ACHN (cell line): ENCODE data around the gene GGN.

Experiments
- DNase-seq: peaks from one replicate; pipeline ENCODE4 v3.0.0-alpha.2; 2015
- in situ Hi-C: cut with HindIII; loops from 2 replicates; pipeline ENCODE4 v1.10.0; 2017; ENCODE audit warnings: low sequenced_read_pairs, low pct_ligation_motif_present, low pct_unique_long_range_greater_than_20kb

Gene GGN

DNA sequence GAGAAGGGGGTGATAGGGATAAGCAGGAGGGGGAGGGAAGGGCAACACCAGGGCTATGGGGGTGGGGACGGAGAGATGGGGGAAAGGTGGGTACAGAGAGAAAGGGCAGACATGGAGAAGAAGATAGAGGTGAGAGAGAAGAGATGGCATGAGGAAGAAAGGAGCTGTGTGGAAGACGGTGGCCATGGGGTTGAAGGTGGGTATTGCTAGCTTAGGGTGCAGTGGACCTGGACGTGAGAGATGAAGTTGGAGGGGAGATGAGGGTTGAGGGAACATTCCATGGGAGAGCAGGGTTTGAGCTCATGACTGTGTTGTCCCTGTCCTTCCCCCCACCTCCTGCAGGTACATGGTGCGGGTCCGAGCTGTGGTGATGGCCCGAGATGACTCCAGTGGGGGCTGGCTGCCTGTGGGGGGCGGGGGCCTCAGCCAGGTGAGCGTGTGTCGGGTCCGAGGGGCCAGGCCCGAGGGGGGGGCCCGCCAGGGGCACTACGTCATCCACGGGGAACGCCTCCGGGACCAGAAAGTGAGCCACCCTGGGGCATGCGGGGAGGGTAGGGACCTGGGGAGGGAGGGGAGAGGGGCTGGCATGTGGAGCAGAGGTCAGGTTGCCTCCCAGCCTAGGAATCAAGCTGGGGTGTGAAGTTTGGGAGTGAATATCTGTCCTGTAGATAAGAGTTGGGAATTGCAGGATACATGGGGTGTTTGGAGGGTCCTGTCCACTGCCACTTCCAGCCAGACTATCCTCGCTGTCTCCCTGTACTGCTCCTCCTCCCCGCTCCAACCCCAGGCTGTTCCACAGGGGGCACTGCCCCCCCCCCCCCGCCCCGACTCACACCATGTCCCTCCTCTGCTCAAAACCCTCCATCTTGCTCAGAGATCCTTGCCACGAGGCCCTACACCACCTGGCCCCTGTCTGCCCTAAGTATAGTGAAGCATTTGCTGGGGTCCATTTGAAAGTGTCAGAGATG is 2.4 kb upstream of the GGN start:
- in situ Hi-C loops, result no loop called here
- no peak for DNase-seq

DNA sequence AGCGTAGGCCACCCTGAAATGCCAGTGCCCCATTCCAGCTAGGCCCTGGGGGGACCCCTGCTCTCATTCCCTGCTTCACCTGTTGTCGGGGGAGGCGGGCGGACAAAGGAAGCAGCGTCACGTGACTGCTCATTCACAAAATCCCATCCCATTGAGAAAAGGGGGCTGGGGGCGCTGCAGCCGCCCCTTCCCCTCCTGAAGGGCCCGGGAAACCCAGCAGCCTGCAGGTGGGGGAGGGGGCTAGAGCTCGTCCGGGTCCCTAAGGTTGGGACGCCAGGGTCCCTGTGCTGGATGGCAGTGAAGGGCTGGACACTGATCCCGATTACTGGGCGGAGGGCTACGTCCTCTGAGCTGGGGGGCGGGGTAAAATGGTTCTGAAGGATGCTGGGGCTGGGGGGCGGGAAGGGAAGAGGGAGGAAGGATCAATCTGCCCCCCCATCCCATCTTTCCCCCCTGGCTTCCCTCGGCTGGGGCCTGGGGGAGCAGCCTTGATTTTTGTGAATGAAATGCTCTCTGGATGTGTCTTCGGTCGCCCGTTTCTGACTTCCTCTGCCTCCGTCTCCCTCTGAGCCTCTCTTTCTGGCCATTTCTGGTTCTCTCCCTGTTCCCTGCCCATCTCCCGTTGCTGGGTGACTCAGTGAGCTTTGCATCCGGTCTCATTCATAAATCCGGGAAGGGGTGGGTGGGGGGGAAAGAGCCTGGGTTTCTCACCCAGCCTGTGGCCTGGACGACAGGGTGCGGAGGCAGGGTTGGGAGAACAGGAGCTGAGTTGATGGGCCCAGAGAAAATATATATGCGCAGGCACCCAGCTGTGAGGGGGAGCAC is 1.5 kb upstream of the GGN start:
- peak; percentile 68 for DNase-seq
- in situ Hi-C loops, result no loop called here

DNA sequence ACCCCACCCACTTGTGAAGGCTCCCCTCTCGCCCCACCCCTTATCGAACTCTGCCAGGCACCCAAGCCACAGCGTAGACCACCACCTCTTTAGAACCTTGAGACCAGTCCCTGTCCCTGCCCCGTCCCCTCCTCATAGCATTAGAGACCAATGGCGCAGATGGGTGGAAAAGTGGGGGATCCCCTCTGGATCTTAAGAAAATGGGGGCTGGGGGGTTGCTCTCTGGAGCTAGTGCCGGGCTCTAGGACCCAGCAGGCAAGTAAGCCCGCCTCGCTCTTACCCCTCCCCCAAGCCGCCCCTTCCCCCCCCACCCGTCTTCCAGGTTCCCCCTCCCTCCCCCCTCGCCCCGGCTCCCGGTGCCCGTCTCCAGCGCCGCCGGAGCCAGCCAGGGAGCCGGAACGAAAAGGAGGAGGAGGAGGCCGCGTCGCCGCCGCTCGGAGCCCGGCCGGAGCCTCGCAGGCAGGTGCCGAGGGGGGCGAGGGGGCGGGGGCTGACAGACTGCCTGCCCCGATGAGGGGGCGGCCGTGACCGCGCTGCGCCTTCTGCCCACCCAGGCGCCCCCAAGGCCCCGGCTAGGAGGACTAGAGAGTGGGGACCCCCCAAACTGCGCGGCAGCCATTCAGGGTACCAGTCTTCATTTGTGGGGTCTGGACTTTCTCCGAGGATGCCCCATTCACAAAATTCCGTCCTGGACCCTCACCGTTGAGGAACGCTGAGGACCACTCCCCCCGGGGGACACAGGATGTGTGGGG is 691 bp upstream of the GGN start, which contains the start of gene SPRED3:
SPRED3 (plus strand) TSS at position 349 of the 752 bp plus-strand sequence. CDS start 1,606 bp downstream, outside the sequence.
- in situ Hi-C loops, result no loop called here
- peak; percentile 65 for DNase-seq

DNA sequence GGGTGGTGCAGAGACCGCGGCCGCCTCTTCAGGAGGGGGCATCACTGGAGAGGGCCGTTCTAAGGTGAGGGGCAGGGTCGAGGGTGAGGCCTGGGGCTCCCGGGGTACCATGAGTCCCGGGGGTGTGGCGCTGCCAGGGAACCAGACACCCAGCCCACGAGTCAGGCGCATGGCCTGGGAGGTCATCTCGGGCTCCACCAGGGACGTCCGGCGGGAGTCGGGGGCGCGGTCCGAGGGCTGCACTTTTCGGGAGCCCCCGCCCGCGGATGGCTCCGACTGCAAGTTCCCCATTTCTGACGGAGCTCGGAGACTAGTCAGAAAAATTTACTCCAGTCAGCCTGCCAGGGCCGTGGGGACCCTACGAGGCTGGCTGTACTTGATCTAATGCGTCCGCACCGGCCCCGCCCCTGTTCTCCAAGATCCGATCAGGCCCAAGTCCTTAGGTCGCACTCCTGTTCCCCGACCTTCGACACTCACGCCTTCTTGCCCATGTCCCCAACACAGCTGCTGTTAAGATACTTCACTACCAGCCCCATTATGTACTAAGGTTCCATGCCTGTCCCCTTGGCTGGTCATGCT is 774 bp downstream of the GGN start:
- DNase-seq, result no peak
- in situ Hi-C loops, result no loop called here

DNA sequence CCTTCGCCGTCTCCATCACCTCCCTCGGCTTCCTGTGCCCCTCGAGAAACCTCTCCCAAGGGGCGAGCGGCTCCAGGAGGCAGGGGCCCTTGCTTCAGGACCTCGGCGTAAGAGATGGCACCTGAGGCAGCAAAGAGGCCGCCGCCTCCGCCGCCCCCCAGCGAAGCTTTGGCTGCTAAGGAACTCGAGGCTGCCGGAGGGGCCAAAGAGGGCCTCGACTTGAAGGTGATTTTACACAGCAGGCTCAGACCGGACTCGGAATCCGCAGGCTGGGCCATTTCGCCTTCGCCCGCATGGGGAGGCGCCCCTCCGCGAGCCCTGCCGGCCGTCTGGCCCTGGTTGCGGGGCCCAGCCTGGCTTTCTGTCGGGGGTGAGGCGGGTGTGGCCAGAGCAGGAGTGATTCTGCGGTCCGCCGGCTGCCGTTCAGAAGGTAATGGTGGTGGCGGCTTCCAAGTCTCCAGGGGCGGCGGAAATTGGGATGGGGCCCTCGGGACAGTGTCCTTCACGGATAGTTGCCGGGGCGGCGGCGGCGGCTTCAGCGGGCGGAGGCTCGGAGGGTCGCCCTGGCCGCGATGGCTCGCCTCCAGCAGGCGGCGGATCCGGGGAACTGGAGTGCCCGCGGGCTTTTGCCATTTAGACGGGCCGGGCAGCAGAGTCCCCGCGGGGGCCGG is 1.4 kb downstream of the GGN start:
- in situ Hi-C loops, result no loop called here
- no peak for DNase-seq

DNA sequence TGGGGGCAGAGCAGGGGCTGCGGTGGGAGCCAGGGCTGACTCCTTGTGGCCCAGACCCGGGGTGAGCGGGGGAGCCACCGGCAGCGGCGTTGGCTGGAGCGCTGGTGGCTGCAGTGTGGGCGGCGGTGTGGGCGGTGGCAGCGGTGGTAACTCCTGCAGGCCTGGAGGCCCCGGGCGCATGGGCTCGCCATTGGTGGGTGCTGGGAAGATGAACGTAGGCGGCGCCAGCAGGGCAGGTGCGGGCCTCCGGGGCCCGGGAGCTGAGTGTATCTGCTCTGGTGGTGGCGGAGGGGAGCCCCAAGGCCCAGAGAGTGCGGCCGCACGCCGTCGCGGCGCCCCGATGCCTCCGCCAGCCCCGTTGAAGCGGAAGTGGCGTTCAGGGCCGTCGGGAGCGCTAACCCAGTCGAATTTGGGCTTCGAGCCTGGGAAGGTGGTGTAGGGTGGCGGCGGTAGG is 2.0 kb downstream of the GGN start:
- no peak for DNase-seq
- in situ Hi-C loops, result no loop called here

DNA sequence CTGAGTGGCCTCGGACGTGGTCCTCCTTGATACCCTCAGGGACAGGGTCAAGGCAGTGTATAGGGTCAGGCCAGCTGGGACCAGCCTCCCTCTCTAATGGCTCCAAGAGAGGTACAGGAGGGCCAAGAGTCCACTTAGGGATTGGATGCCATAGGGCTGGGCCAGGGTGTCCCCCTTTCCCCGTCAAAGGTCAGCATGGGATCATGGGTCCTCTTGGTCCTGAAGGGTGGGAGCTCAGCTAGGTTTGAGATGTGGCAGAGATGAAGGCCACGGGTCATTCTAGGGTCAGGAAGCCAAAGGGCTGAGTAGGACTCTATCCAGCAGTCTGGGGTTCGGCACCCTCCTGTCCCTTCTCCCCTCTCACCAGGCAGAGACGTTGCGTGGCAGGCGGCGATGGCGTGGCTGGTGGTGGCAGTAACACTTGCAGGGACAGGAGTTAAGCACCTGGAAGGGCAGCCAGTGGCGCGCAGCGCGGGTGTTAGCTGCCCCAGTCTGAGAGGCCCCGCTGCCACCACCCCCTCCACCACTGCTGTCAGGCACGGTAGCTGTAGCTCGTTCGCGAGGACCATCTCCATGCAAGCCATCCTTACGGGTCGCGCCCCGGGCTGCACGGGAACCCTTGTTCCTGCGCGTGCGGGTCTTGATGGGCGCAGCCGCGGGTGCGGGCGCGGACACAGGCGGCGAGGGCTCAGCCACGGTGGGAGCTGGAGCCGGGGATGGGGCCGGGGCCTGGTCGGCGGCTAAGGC is 2.6 kb downstream of the GGN start:
- in situ Hi-C loops, result no loop called here
- no peak for DNase-seq

DNA sequence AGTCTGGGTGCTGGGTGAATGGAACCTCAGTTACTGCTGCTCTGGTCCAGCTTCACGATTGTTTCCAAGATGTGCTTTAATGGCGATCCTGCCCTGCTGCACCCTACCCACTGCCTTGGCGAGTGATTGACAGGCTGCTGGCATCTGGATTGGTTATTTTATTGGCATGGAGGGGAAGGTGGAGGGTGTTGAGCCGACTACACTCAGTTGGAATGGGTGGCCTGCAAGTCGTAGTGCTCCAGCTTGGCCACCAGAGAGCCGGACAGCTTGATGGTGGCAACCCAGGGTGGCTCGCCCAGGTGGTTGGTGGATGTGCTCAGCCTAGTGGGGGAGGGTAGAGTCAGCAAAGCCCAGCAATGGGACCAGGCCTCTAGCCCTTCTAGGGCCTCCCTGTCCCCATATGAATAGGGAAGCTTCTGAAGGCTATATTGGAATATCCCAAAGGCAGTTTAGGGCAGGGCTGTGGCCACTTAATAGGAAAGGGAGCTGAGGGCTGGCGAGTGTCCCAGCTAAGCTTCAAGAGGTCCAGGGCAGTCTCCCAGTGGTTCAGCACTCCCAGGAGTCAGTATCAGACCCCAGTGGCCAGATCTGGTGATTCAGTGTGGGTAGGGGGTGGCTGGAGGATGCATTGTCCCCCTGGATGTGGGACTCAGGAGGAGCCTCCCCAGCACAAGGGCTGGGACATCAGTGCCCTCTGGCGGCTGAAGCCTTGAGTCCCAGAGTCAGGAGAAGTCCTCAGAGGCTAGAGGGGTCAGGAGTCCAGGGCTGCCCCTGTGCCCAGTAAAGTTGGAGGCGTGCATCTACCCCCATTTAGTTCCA is 3.4 kb downstream of the GGN start:
- in situ Hi-C loops, result no loop called here
- no peak for DNase-seq

DNA sequence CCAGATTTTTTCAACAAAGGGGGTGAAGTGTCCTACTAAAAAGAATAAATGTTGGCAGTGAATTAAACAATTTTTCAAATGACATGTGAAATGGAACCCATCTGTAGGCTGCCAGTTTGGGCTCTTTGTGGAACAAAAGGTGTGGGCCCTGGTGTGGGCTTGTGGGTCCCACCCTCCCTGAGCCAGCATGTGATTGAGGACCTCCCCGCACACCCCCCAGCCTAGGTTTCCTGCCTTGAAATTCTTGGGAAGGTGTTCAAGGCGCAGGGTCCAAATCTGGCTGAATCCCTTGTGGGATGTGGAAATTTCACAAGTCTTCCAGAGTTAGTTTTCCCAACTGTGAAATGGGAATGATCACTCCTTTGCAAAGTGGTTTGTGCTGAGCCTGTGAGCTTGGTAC is 4.1 kb downstream of the GGN start:
- no peak for DNase-seq
- in situ Hi-C loops, result no loop called here

DNA sequence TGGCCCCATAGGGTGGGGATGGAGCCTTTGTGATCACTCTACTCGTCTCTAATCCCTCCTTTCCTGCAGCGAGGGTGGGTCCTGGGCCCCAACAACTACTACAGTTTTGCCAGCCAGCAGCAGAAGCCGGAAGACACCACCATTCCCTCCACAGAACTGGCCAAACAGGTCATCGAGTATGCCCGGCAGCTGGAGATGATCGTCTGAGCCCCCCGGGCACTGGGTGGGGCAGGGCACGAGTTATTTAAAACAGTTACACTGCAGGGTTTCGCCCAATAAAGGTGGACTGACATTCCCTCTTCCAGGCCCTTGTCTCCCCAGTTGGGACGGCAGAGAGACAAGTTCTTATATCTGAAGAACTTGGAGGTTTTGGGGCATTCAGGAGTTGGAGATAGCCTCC is 4.7 kb downstream of the GGN start:
- in situ Hi-C loops, result no loop called here
- DNase-seq, result no peak

DNA sequence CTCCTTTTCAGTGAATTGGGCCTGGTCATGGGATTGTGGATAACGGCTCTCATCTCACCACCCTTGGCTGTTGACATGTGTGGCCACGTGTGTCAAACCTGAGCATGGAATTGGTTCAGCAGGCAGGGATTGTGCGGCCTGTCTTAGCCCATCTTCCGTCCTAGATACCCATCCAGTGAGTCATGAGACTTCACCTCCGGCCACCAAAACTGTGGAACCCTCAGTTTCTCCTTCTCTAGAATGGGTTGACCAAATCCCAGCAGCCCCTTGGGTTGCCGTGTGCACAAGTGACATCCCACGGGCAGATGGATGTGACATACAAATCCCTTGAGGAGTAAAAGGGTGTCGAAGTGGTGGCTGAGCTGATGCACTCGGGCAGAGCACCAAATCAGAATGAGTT is 6.7 kb downstream of the GGN start:
- in situ Hi-C loops, result no loop called here
- DNase-seq, result no peak

DNA sequence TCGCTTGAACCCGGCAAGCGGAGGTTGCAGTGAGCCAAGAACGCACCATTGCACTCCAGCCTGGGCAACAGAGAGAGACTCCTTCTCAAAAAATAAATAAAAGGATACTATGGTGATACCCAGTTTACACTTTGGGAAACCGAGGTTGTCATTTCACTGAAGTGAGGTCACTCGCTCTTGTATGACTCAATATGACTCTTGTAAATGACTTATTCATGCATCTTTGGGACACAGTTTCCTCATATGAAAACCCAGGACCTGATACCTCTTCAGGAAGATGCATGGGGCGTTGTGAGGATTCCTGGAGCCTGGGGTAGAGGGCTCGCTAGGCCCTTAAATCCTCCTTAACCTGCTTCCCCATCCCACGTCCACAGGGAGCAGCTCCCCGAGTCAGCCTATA is 9.0 kb downstream of the GGN start:
- in situ Hi-C loops, result no loop called here
- DNase-seq, result no peak

DNA sequence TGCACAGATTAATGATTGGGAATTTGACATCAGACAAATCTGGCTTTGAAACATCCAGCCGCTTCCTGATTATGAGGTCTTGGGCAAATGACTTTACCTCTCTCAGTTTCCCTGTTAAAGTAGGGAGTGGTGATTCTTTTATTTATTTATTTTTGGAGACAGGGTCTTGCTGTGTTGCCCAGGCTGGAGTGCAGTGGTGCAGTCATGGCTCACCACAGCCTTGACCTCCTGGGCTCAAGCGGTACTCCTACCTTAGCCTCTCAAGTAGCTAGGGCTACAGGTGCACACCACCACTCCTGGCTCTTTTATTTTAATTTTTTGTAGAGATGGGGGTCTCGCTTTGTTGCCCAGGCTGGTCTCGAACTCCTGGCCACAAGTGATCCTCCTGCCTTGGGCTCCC is 10.8 kb downstream of the GGN start:
- no peak for DNase-seq
- in situ Hi-C loops, result no loop called here

DNA sequence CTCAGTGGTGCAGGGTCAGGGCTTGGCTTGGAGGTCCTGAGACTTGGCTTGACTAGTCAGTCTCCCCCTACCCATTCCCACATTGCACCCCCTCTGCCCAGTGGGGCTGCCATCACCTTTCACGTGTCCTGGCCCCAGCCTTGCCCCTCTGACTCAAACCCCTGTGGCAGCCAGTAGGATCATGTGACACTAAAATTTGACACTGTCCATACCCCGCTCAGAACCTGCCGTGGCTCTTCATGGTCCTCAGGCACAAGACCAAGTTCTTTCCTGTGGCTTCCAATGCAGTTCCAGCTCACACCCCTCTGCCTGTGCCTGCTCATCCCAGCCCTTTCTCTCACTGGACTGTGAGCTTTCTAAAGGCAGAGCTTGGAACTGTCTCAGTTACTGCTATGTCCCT is 11.3 kb downstream of the GGN start:
- in situ Hi-C loops, result no loop called here
- no peak for DNase-seq

DNA sequence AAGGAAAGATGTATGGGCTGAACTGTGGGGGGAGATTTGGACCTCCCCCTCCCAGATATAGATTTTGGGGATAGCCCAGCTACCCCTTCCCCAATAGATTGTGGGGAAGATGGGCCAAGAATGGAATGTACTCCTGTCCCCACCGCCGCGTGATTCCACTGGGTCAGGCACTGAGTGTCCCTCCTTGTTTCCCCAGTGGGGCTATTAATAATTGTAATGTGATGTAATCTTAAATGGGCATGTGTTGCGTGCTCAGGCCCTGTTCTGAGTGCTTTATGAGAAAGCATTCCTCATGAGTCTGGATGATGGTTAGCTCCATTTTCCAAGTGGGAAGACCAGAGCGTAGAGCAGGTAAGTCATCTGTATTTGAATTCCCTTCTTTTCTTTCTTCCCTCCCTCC is 12.1 kb downstream of the GGN start:
- DNase-seq, result no peak
- in situ Hi-C loops, result no loop called here

DNA sequence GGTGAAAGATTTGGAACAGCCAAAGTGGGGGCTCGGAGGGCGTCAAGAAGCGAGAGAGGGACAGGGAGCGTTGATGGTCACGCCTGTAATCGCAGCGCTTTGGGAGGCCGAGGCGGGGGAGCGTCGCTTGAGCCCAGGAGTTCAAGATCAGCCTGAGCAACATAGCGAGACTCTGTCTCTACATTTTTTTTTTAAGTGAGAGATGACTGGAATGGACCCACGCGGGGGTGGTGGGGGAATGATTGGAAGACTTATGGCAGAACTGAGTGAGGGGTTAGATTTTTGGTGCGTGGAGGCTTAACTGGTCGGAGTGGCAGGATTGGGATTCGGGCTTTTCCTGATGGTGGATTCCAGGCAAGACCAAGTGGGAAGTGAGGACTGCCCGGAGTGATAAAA is 12.7 kb downstream of the GGN start:
- in situ Hi-C loops, result no loop called here
- peak; percentile 24 for DNase-seq
